Measurements from ENCODE around the gene ERGIC3.

Gene ERGIC3

GRCh38 chr20:35560105-35560511 lies 18.2 kb downstream of the ERGIC3 start:
- no peak for DNase-seq (ENCODE audit: extremely low read depth, insufficient read length)
- Histone ChIP-seq H3K4me3 (replicated peaks; ENCODE audit: low read depth, low read length) (no peak overlapping the region), H3K27me3 (replicated peaks; ENCODE audit: control insufficient read depth, insufficient read depth, low read length) (no peaks in the 10 kb centered on the region), H3K36me3 (ENCODE audit: control insufficient read depth, insufficient read depth, low read length) (peaks cover 11% of the 10 kb centered on the region)
- TF ChIP-seq, protein P1, sequence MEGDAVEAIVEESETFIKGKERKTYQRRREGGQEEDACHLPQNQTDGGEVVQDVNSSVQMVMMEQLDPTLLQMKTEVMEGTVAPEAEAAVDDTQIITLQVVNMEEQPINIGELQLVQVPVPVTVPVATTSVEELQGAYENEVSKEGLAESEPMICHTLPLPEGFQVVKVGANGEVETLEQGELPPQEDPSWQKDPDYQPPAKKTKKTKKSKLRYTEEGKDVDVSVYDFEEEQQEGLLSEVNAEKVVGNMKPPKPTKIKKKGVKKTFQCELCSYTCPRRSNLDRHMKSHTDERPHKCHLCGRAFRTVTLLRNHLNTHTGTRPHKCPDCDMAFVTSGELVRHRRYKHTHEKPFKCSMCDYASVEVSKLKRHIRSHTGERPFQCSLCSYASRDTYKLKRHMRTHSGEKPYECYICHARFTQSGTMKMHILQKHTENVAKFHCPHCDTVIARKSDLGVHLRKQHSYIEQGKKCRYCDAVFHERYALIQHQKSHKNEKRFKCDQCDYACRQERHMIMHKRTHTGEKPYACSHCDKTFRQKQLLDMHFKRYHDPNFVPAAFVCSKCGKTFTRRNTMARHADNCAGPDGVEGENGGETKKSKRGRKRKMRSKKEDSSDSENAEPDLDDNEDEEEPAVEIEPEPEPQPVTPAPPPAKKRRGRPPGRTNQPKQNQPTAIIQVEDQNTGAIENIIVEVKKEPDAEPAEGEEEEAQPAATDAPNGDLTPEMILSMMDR (IDR thresholded peaks at IDR 0.05; ENCODE audit: insufficient read depth, low read length, poor library complexity, severe bottlenecking), result no peak

DNA sequence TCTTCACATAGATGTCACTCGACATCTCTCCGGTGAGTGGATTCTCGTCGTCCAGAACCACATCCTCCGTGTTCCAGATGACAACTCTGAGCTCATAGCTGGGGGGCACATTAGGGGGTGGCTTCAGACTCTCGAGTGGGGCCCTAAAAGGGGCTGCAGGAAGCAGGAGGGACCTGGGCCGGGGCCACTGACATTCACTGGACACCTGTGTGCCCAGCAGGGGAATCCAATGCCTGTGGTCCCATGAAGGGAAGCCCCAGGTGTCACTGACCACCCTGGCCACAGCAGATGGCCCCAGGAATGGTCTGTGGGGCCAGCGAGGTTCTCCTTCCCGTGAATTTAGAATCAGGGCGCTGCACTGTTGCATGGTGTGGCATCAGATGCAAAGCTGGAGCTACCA lies 18.7 kb downstream of the ERGIC3 start:
- TF ChIP-seq, protein P1 (IDR thresholded peaks at IDR 0.05; ENCODE audit: insufficient read depth, low read length, poor library complexity, severe bottlenecking), result no peak
- H3K4me3 ChIP-seq (replicated peaks; ENCODE audit: low read depth, low read length), result no peak overlapping the region
- H3K27me3 ChIP-seq (replicated peaks; ENCODE audit: control insufficient read depth, insufficient read depth, low read length), result no peaks in the 10 kb centered on the region
- peaks cover 11% of the 10 kb centered on the region for H3K36me3 ChIP-seq (ENCODE audit: control insufficient read depth, insufficient read depth, low read length)
- no peak for DNase-seq (ENCODE audit: extremely low read depth, insufficient read length)

GRCh38 chr20:35561268-35561667 lies 19.4 kb downstream of the ERGIC3 start:
- TF ChIP-seq, protein P1 (IDR thresholded peaks at IDR 0.05; ENCODE audit: insufficient read depth, low read length, poor library complexity, severe bottlenecking), result peak; percentile 59
- no peak for DNase-seq (ENCODE audit: extremely low read depth, insufficient read length)
- peaks cover 8% of the 10 kb centered on the region for H3K36me3 ChIP-seq (ENCODE audit: control insufficient read depth, insufficient read depth, low read length)
- H3K4me3 ChIP-seq (replicated peaks; ENCODE audit: low read depth, low read length), result no peak overlapping the region
- H3K27me3 ChIP-seq (replicated peaks; ENCODE audit: control insufficient read depth, insufficient read depth, low read length), result no peaks in the 10 kb centered on the region

GRCh38 chr20:35561671-35562070 lies 19.8 kb downstream of the ERGIC3 start:
- H3K27me3 ChIP-seq (replicated peaks; ENCODE audit: control insufficient read depth, insufficient read depth, low read length), result no peaks in the 10 kb centered on the region
- no peak for DNase-seq (ENCODE audit: extremely low read depth, insufficient read length)
- no peak overlapping the region for H3K4me3 ChIP-seq (replicated peaks; ENCODE audit: low read depth, low read length)
- TF ChIP-seq, protein P1 (IDR thresholded peaks at IDR 0.05; ENCODE audit: insufficient read depth, low read length, poor library complexity, severe bottlenecking), result no peak
- peaks cover 5% of the 10 kb centered on the region for H3K36me3 ChIP-seq (ENCODE audit: control insufficient read depth, insufficient read depth, low read length)

- H3K36me3 ChIP-seq (ENCODE audit: control insufficient read depth, insufficient read depth, low read length), result peaks cover 1% of the 10 kb centered on the region; the same call in 1 of the 2 replicates
- no peak overlapping the region for H3K4me3 ChIP-seq (replicated peaks; ENCODE audit: low read depth, low read length)
- no peaks in the 10 kb centered on the region for H3K27me3 ChIP-seq (replicated peaks; ENCODE audit: control insufficient read depth, insufficient read depth, low read length)
- TF ChIP-seq, protein P1 (IDR thresholded peaks at IDR 0.05; ENCODE audit: insufficient read depth, low read length, poor library complexity, severe bottlenecking), result no peak
- DNase-seq (ENCODE audit: extremely low read depth, insufficient read length), result no peak
Measured at GRCh38 chr20:35562541-35563110, 20.7 kb downstream of the ERGIC3 start.

DNA sequence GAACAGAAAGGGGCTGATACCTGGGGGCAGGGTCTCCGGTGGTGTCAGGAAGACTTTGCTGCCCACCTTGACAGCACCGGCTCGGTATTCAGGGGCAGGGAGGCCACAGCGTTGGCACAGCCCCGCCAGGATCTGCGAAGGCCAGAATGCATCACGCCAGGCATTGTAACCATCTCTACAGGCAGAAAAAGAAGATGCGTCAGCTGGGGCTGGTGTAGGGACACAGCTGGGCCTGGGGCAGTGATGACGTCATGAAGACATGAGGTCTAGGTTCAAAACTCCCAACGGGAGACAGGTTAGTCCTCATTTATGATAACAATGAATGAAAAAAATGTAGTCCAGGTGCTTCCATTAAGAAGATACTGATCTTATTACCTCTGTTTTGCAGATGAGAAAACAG lies 22.0 kb downstream of the ERGIC3 start:
- H3K4me3 ChIP-seq (replicated peaks; ENCODE audit: low read depth, low read length), result no peak overlapping the region
- H3K36me3 ChIP-seq (ENCODE audit: control insufficient read depth, insufficient read depth, low read length), result no peaks in the 10 kb centered on the region; the same call in 1 of the 2 replicates
- H3K27me3 ChIP-seq (replicated peaks; ENCODE audit: control insufficient read depth, insufficient read depth, low read length), result no peaks in the 10 kb centered on the region
- no peak for DNase-seq (ENCODE audit: extremely low read depth, insufficient read length)
- TF ChIP-seq, protein P1 (IDR thresholded peaks at IDR 0.05; ENCODE audit: insufficient read depth, low read length, poor library complexity, severe bottlenecking), result no peak

Measured in GM06990 (cell line).